Omental fat pad (tissue), 4 donors: ENCODE data around the gene PDE4D. TPM values are rescaled to one million over a fixed set of nuclear protein-coding genes. Genes with fewer than 3 reads are reported as not detected.

Experiments used
- ATAC-seq: fragments of 150-250 bp; one replicate; pipeline ENCODE4 v1.9.1; 2016; ENCODE audit warnings: mild to moderate bottlenecking, moderate library complexity; ENCODE audit not compliant: low FRiP score
- DNase-seq: peaks from one replicate; pipeline ENCODE4 v3.0.0-alpha.2; 2019; ENCODE audit warnings: low spot score
- CTCF ChIP-seq, 3 donors: fragments of 450-650 bp; IDR thresholded peaks; one replicate each; pipeline ENCODE4 v1.5.1; 2016 to 2017; ENCODE audit warnings: antibody characterized with exemption in 3 of 3, mild to moderate bottlenecking in 3 of 3, moderate library complexity in 2 of 3
- total RNA-seq, 4 donors: library from RNA; depleted of rRNA; stranded (reverse); fragments of >200 nt; gene quantifications; one replicate each; pipeline ENCODE4 v1.1.0, GENCODE V29; 2016

PDE4D gene
- total RNA-seq, 4 donors from 2014 or later: 32.5 to 94.8 (median 43.2) TPM

DNA sequence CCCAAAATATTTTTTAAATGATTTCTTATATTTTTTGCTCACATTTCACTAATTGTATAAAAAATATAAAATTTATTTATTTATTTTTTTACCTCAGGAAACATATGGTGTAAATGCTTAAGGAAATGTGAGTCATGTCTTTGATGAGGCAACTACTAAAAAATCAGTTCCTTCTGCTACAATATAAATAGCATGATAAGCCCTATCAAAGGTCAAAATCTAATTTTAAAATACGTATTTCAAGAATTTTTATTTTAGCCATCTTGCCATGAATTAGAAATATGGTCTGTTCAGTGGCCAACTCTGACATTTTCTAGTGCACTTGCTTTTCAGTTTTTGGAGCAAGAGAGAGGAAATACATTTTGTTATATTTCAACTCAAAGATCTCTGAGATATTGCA lies 50.5 kb downstream of the PDE4D start:
- no peak for DNase-seq
- ATAC-seq: no peak
- TF ChIP-seq CTCF (IDR thresholded peaks at IDR 0.05): no peak

- no peak for TF ChIP-seq CTCF (IDR thresholded peaks at IDR 0.05)
- ATAC-seq: no peak
- no peak for DNase-seq
Measured at GRCh38 chr5:59840200-59840601, 53.3 kb downstream of the PDE4D start.

GRCh38 chr5:59838989-59839388 lies 54.5 kb downstream of the PDE4D start:
- DNase-seq (no peak), ATAC-seq (no peak)
- TF ChIP-seq CTCF (IDR thresholded peaks at IDR 0.05): no peak

DNA sequence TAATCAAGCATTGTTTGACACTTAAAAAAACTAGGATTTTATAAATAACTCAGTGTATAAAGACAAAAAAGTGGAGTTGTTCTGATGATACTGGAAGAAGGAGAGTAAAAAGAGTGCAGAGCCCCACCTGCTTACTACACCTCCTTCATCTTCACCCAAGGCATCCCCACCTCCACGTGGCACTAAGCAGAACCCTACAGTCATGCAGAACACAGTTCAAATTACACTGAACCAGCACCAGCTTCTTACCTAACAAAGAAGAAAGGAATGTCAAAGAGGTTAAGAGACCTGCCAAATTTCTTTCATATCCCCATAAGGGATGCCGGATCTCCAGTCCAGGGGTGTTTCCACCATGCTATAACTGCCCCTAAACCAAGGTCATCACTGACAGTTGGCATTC lies 55.5 kb downstream of the PDE4D start:
- ATAC-seq (no peak), DNase-seq (no peak)
- no peak for TF ChIP-seq CTCF (IDR thresholded peaks at IDR 0.05)

GRCh38 chr5:59837071-59837470 lies 56.5 kb downstream of the PDE4D start:
- ATAC-seq (no peak), DNase-seq (no peak)
- no peak for TF ChIP-seq CTCF (IDR thresholded peaks at IDR 0.05)

DNA sequence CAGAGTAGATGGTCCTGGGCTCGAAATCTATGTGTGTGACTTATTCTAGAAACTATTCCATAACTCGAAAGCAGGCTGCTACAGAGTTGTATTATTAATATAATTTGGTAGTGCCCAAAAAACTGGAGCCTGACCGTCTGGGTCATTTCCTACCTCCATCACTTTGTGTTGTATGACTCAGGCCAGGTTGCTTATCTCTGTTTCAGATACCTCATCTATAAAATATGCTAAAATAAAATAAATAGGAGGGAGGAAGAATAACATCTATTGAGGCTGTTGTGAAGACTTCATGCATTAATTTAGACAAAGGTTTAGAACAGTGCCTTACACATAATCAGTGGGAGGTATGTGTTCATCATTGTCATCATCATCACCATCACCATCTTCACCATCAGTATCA lies 57.7 kb downstream of the PDE4D start:
- DNase-seq (no peak), ATAC-seq (no peak)
- TF ChIP-seq CTCF (IDR thresholded peaks at IDR 0.05): no peak

- DNase-seq: no peak
- no peak for TF ChIP-seq CTCF (IDR thresholded peaks at IDR 0.05)
- no peak for ATAC-seq
Measured at GRCh38 chr5:59833448-59833847, 60.1 kb downstream of the PDE4D start.
